Activated CD4-positive, alpha-beta memory T cell treated with anti-CD3 and anti-CD28 coated beads, Interleukin-2, amount 10 ng/mL, durations not matched to agents 7 days and 5 days (primary cell): ENCODE measurements around the gene GMDS. TPM values are rescaled to one million over a fixed set of nuclear protein-coding genes. Genes with fewer than 3 reads are reported as not detected.

ENCODE experiments used
- CTCF ChIA-PET: fragments of 350-600 bp; sonication (Branson Sonifier 250); formaldehyde crosslinking; loops from one replicate; lab custom pipeline; 2021; ENCODE audit warnings: antibody characterized with exemption, inconsistent platforms; lab: Charles Lee
- POLR2A ChIA-PET: fragments of 350-600 bp; sonication (Branson Sonifier 250); formaldehyde crosslinking; loops from one replicate; lab custom pipeline; 2021; ENCODE audit warnings: antibody characterized with exemption; lab: Charles Lee
- DNase-seq: peaks from one replicate; pipeline ENCODE4 v3.0.0-alpha.2; 2020
- H3K27ac Mint-ChIP-seq: one replicate; pipeline ENCODE4 v1.8.0; 2021; ENCODE audit warnings: mild to moderate bottlenecking, mixed read lengths
- H3K27me3 Mint-ChIP-seq: one replicate; pipeline ENCODE4 v1.8.0; 2021; ENCODE audit warnings: mixed read lengths
- H3K36me3 Mint-ChIP-seq: one replicate; pipeline ENCODE4 v1.8.0; 2021; ENCODE audit warnings: low read depth, mixed read lengths
- H3K4me1 Mint-ChIP-seq: one replicate; pipeline ENCODE4 v1.8.0; 2021; ENCODE audit warnings: mixed read lengths
- H3K4me3 Mint-ChIP-seq: one replicate; pipeline ENCODE4 v1.8.0; 2021; ENCODE audit warnings: mild to moderate bottlenecking, mixed read lengths
- H3K9me3 Mint-ChIP-seq: one replicate; pipeline ENCODE4 v1.8.0; 2021; ENCODE audit warnings: mixed read lengths
- total RNA-seq, 2 experiments: library from RNA; stranded (reverse); gene quantifications; one replicate each; pipeline ENCODE4 v1.2.3, GENCODE V29; 2021

Gene GMDS
- total RNA-seq, 2 experiments from 2014 or later = 23.7 to 24.7 TPM

GRCh38 chr6:1602049-1602713 is 643.2 kb downstream of the GMDS start:
- Mint-ChIP-seq H3K27ac (no peak overlapping the region), H3K9me3 (no peaks in the 10 kb centered on the region), H3K27me3 (peaks cover 77% of the 10 kb centered on the region), H3K4me1 (peaks cover 8% of the 10 kb centered on the region), H3K4me3 (no peak overlapping the region), H3K36me3 (peaks cover 1% of the 10 kb centered on the region)
- ChIA-PET POLR2A (no interaction called here), CTCF (interaction anchor here (0.5 to 1.0 kb wide), 4 partner anchors 302 to 1148 kb away, joined by 3 to 8 read pairs (median 5); no protein-coding TSS in a partner anchor)
- DNase-seq = no peak

DNA sequence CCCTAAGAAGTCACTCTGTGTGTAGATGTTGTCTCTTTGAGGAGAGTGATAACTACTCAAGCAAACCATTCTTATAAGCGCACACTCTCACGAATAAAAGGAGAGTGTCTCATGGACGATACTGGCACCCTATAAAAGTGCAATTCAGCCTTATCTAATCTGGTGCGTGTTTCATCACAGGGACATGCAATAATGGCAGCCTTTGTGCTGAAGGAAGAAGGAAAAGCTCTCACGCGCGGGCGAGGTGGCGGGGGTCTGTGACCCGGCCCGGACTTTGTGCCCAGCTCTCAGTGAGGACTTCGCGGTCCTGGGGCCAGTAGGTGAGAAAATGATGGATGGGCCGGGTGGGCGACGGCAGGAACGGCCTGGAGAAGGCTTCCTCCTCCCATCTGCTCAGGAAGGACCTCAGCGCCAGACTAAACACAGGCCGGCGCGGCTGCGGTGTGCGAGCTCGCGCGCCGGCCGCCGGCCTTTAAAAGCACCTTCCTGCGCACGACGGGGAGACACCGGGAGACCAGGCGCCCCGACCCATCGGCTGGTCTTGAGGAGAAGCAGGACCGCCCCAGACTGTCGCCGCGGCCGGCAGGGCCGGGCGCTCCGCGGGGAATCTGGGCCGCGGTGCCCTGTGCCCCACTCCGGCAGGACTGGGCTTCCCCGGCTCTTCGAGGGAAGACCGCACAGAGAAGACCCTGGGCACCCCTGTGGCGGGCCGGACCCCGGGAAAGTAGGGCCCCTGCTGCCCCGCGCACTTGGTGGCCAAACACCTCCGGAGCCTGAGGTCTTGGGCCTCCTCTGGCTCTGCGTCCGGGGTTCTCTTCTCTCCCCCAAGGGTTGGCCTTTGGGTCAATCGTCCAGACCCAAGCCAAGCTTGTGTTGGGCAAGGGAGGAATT is 644.0 kb downstream of the GMDS start:
- peaks cover 76% of the 10 kb centered on the region for H3K27me3 Mint-ChIP-seq
- no peaks in the 10 kb centered on the region for H3K36me3 Mint-ChIP-seq
- H3K9me3 Mint-ChIP-seq = no peaks in the 10 kb centered on the region
- no peak for DNase-seq
- H3K27ac Mint-ChIP-seq = no peak overlapping the region
- H3K4me3 Mint-ChIP-seq = no peak overlapping the region
- peaks cover 2% of the 10 kb centered on the region for H3K4me1 Mint-ChIP-seq
- CTCF ChIA-PET = interaction anchor here (0.5 to 1.2 kb wide), 2 partner anchors 9 to 301 kb away, joined by 3 to 8 read pairs; no protein-coding TSS in a partner anchor
- POLR2A ChIA-PET = no interaction called here

GRCh38 chr6:1600764-1601157 is 644.6 kb downstream of the GMDS start:
- ChIA-PET POLR2A (interaction anchor here (1.0 kb wide), 1 partner anchor 11 kb away, joined by 3 read pairs; no protein-coding TSS in a partner anchor), CTCF (interaction anchor here (1.2 kb wide), 1 partner anchor 10 kb away, joined by 3 read pairs; no protein-coding TSS in a partner anchor)
- Mint-ChIP-seq H3K4me1 (peaks cover 5% of the 10 kb centered on the region), H3K9me3 (no peaks in the 10 kb centered on the region), H3K27ac (no peak overlapping the region), H3K4me3 (no peak overlapping the region), H3K27me3 (peaks cover 75% of the 10 kb centered on the region), H3K36me3 (no peaks in the 10 kb centered on the region)
- DNase-seq = no peak

DNA sequence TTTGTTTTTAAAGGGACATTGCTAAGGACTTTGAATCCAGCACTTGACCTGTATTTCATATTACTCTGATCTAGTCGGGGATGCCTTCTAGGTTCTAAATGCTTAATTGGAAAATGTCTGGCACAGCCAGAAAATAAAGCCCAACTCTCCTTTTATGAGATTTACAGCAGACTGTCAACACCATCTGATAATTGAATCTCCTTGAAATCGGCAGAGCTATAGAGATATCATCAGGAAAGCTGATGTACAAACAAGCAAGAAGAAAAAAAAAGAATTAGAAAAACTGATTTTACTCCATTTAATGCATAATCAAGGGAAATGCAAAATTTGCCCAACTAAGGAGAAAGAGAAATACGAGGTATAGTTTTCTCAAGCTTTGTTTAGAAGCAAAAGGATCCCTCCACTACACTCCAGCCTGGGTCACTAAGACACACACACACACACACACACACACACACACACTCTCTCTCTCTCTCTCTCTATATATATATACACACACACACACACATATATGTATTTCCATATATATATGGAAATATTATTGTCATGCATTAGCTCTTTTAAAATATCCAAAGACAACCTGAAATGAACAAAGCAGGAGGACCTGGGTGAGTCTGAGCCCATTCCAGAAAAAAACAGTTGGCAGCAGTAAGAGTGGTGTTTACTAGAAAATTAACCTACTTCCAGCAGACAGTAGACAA is 645.2 kb downstream of the GMDS start:
- peaks cover 3% of the 10 kb centered on the region for H3K4me1 Mint-ChIP-seq
- H3K27me3 Mint-ChIP-seq = peaks cover 70% of the 10 kb centered on the region
- H3K36me3 Mint-ChIP-seq = no peaks in the 10 kb centered on the region
- ChIA-PET POLR2A (interaction anchor here (1.0 kb wide), 1 partner anchor 12 kb away, joined by 3 read pairs; no protein-coding TSS in a partner anchor), CTCF (interaction anchor here (1.2 kb wide), 1 partner anchor 10 kb away, joined by 3 read pairs; no protein-coding TSS in a partner anchor)
- no peaks in the 10 kb centered on the region for H3K9me3 Mint-ChIP-seq
- H3K4me3 Mint-ChIP-seq = no peak overlapping the region
- no peak for DNase-seq
- H3K27ac Mint-ChIP-seq = no peak overlapping the region

- CTCF ChIA-PET = no interaction called here
- Mint-ChIP-seq H3K27ac (no peak overlapping the region), H3K4me3 (no peak overlapping the region), H3K4me1 (peaks cover 3% of the 10 kb centered on the region), H3K36me3 (no peaks in the 10 kb centered on the region), H3K27me3 (peaks cover 70% of the 10 kb centered on the region), H3K9me3 (no peaks in the 10 kb centered on the region)
- POLR2A ChIA-PET = no interaction called here
- no peak for DNase-seq
Observed at GRCh38 chr6:1599469-1599868, 645.9 kb downstream of the GMDS start.

GRCh38 chr6:1598886-1599285 is 646.5 kb downstream of the GMDS start:
- ChIA-PET POLR2A (no interaction called here), CTCF (interaction anchor here (1.2 to 6.0 kb wide), 4 partner anchors 74 to 1152 kb away, joined by 3 to 56 read pairs (median 28); partner anchors contain the start of gene MYLK4)
- no peaks in the 10 kb centered on the region for H3K36me3 Mint-ChIP-seq
- H3K27ac Mint-ChIP-seq = no peak overlapping the region
- H3K27me3 Mint-ChIP-seq = peaks cover 72% of the 10 kb centered on the region
- peaks cover 3% of the 10 kb centered on the region for H3K4me1 Mint-ChIP-seq
- H3K4me3 Mint-ChIP-seq = no peak overlapping the region
- no peak for DNase-seq
- H3K9me3 Mint-ChIP-seq = no peaks in the 10 kb centered on the region

DNA sequence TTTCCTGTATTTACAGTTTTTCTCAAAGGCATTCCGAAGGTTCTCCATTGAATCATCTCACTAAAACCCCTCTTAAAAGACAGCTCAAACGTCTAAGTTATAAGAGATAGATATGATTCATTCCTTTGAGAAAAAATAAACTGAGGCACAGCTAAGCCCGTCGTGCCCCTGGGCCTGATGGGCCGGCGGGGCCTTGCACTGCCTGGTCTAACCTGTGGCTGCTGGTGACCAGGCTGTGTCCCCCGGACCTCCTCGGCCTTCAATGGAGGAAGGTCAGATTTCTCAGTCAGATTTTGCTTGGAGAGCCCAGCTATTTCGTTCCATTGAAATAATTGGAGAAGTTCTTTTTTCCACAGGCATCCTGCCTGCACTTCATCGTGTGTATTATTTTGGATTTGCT is 647.0 kb downstream of the GMDS start:
- DNase-seq = no peak
- H3K9me3 Mint-ChIP-seq = no peaks in the 10 kb centered on the region
- ChIA-PET POLR2A (no interaction called here), CTCF (interaction anchor here (1.2 to 6.0 kb wide), 4 partner anchors 74 to 1152 kb away, joined by 3 to 56 read pairs (median 28); partner anchors contain the start of gene MYLK4)
- no peak overlapping the region for H3K27ac Mint-ChIP-seq
- no peak overlapping the region for H3K4me3 Mint-ChIP-seq
- H3K36me3 Mint-ChIP-seq = no peaks in the 10 kb centered on the region
- peaks cover 70% of the 10 kb centered on the region for H3K27me3 Mint-ChIP-seq
- H3K4me1 Mint-ChIP-seq = peaks cover 3% of the 10 kb centered on the region

DNA sequence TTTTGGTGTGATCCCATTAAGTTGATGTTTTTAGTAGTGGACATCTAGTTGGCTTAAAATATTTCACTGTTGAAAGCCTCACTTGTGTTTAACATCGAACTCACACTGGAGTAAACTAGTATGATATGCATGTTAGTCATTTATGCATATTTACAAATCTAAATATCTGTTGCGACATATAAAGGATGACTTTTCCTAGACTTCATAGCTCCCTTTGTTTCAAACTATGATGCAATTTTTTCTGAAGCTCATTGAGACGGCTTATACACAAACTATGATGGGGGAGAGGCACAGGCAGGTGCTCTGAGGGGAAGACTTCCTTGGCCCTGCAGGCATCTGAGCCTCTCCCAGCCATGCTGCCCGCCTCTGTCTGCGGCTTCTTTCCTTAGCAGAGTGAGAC is 647.5 kb downstream of the GMDS start:
- Mint-ChIP-seq H3K4me1 (peaks cover 3% of the 10 kb centered on the region), H3K27ac (no peak overlapping the region), H3K9me3 (no peaks in the 10 kb centered on the region), H3K27me3 (peaks cover 66% of the 10 kb centered on the region), H3K36me3 (no peaks in the 10 kb centered on the region), H3K4me3 (no peak overlapping the region)
- ChIA-PET CTCF (interaction anchor here (0.8 to 6.0 kb wide), 6 partner anchors 10 to 1153 kb away, joined by 3 to 56 read pairs (median 14); partner anchors contain the start of gene MYLK4), POLR2A (no interaction called here)
- DNase-seq = no peak

DNA sequence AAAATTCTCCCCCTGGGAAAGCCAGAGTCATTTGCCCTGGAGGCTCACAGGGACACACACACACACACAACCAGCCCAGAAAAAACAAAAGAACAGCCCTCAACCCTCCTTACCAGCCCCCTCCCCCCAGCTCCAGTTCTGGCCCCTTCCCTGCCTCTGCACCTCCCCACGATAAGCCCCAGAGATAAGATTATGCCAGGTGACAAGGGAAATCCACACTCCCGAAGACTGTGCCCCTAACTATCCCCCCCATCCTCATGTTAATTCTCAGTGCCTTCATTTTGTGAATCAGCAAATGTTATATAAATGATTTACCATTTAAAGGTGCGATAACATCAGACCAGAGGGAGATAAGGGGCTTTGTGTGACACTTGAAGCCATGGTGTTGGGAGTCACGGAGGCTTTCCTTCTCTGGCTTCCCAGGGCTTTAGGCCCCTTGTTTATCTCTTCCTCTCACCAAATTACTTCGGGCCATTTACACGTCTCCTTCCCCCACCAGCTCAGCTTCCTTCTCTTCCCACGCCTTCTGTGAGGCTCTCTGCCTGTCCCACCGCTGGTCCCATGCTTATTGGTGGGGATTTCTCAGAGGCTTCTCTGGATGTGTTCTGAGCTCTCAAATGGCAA is 648.2 kb downstream of the GMDS start:
- ChIA-PET POLR2A (no interaction called here), CTCF (interaction anchor here (0.7 to 6.0 kb wide), 14 partner anchors 10 to 1152 kb away, joined by 3 to 56 read pairs (median 5); partner anchors contain the start of gene MYLK4)
- Mint-ChIP-seq H3K27ac (no peak overlapping the region), H3K4me3 (no peak overlapping the region), H3K27me3 (peaks cover 65% of the 10 kb centered on the region), H3K9me3 (no peaks in the 10 kb centered on the region), H3K36me3 (no peaks in the 10 kb centered on the region), H3K4me1 (peaks cover 3% of the 10 kb centered on the region)
- no peak for DNase-seq

DNA sequence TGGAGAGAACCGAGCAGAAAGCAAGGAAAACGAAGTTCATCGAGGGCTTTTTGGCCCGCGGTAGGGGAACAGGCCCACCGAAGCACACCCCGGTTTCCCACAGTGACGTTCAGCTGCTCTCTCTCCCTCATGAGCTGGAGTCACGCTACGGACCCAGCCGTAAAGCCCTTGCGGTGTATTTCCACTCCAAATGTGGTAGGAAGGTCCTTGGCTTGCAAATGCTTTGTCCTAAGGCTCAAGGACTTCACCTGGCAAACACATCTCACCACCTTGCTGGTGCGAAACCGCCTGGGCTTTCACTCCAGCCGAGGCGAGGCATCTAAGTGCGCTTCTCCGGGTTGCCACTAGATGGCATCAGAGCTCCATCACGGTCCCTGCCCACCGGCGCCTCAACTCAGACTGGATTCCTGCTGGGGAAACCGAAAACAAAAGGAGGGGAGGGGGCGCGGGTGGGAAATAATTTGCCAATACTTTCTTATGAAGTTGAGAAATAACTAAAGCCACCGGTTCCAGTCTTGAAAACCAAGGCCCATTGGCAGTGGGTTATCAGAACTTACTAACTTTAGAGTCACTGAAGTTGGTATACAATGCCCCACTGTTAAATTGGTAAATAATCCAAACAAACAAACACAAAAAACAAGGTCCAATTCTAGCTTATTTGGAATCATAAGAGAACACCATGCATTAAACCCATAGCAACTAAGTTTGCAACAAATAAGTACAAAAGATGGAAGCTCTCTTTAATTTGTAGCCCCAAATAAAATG is 649.1 kb downstream of the GMDS start:
- H3K9me3 Mint-ChIP-seq = no peaks in the 10 kb centered on the region
- no peaks in the 10 kb centered on the region for H3K36me3 Mint-ChIP-seq
- H3K4me1 Mint-ChIP-seq = peaks cover 3% of the 10 kb centered on the region
- no peak overlapping the region for H3K27ac Mint-ChIP-seq
- POLR2A ChIA-PET = interaction anchor here (1.9 kb wide), 1 partner anchor 72 kb away, joined by 9 read pairs; no protein-coding TSS in a partner anchor
- CTCF ChIA-PET = interaction anchor here (0.7 to 6.0 kb wide), 21 partner anchors 11 to 1153 kb away, joined by 3 to 56 read pairs (median 4); partner anchors contain the start of gene MYLK4
- no peak overlapping the region for H3K4me3 Mint-ChIP-seq
- H3K27me3 Mint-ChIP-seq = peaks cover 62% of the 10 kb centered on the region
- peak; percentile 66 for DNase-seq

- peaks cover 54% of the 10 kb centered on the region for H3K27me3 Mint-ChIP-seq
Observed at GRCh38 chr6:1595271-1596087, 649.9 kb downstream of the GMDS start.

More at GRCh38 chr6:1595271-1596087, 649.9 kb downstream of the GMDS start:
- no peak for DNase-seq
- POLR2A ChIA-PET = interaction anchor here (1.9 kb wide), 1 partner anchor 71 kb away, joined by 9 read pairs; no protein-coding TSS in a partner anchor
- Mint-ChIP-seq H3K27ac (no peak overlapping the region), H3K36me3 (no peaks in the 10 kb centered on the region), H3K4me1 (peaks cover 3% of the 10 kb centered on the region), H3K4me3 (no peak overlapping the region), H3K9me3 (no peaks in the 10 kb centered on the region)
- CTCF ChIA-PET = interaction anchor here (0.7 to 6.0 kb wide), 16 partner anchors 12 to 1154 kb away, joined by 3 to 56 read pairs (median 4); partner anchors contain the start of gene MYLK4
